Fibroblast of lung (primary cell): Measurements from ENCODE around the gene TRIM4.
A peak's percentile ranks its signal among the peaks of the same experiment; 100 is the strongest.

ENCODE experiments used
- EZH2 ChIP-seq: IDR thresholded peaks from 2 replicates; pipeline ENCODE4 v1.5.1; 2012; ENCODE audit warnings: low read length, control low read depth, mild to moderate bottlenecking; ENCODE audit errors: missing control alignments
- TF ChIP-seq, protein P1 (sequence below), 2 donors: IDR thresholded peaks in 1 of 2; conservative IDR thresholded peaks in 1 of 2; 1 replicate in 1 of 2; 2 replicates in 1 of 2; pipeline ENCODE4 v1.5.1; 2011 to 2012; ENCODE audit warnings: low read length in 2 of 2, control low read depth in 1 of 2, inconsistent platforms in 1 of 2, low read depth in 1 of 2, mild to moderate bottlenecking in 1 of 2

- TF ChIP-seq, protein P1, sequence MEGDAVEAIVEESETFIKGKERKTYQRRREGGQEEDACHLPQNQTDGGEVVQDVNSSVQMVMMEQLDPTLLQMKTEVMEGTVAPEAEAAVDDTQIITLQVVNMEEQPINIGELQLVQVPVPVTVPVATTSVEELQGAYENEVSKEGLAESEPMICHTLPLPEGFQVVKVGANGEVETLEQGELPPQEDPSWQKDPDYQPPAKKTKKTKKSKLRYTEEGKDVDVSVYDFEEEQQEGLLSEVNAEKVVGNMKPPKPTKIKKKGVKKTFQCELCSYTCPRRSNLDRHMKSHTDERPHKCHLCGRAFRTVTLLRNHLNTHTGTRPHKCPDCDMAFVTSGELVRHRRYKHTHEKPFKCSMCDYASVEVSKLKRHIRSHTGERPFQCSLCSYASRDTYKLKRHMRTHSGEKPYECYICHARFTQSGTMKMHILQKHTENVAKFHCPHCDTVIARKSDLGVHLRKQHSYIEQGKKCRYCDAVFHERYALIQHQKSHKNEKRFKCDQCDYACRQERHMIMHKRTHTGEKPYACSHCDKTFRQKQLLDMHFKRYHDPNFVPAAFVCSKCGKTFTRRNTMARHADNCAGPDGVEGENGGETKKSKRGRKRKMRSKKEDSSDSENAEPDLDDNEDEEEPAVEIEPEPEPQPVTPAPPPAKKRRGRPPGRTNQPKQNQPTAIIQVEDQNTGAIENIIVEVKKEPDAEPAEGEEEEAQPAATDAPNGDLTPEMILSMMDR (conservative IDR thresholded peaks at IDR 0.05 in 1 of 2, IDR thresholded peaks at IDR 0.05 in 1 of 2; ENCODE audit: low read depth in 1 of 2, low read length in 2 of 2), result peak; percentile 14 to 28
- TF ChIP-seq EZH2, result no peak
These were observed at the start of gene TRIM4 for GRCh38 chr7:99918959-99919813.
